HFF-Myc (cell line): ENCODE data around the gene MYL11.

Experiments used
- DNase-seq: peaks from one replicate; pipeline ENCODE4 v3.0.0-alpha.2; 2011; ENCODE audit warnings: low read depth; ENCODE audit errors: extremely low read depth
- H3K4me3 ChIP-seq: replicated peaks from 2 replicates; pipeline ENCODE4 v1.5.1; 2011; ENCODE audit warnings: low read depth, mild to moderate bottlenecking, control low read depth, low read length
- TF ChIP-seq, protein P1 (sequence below): IDR thresholded peaks from 2 replicates; pipeline ENCODE4 v1.5.1; 2012; ENCODE audit warnings: mild to moderate bottlenecking, low read depth, low read length, control low read depth; ENCODE audit errors: missing control alignments

The MYL11 gene

DNA sequence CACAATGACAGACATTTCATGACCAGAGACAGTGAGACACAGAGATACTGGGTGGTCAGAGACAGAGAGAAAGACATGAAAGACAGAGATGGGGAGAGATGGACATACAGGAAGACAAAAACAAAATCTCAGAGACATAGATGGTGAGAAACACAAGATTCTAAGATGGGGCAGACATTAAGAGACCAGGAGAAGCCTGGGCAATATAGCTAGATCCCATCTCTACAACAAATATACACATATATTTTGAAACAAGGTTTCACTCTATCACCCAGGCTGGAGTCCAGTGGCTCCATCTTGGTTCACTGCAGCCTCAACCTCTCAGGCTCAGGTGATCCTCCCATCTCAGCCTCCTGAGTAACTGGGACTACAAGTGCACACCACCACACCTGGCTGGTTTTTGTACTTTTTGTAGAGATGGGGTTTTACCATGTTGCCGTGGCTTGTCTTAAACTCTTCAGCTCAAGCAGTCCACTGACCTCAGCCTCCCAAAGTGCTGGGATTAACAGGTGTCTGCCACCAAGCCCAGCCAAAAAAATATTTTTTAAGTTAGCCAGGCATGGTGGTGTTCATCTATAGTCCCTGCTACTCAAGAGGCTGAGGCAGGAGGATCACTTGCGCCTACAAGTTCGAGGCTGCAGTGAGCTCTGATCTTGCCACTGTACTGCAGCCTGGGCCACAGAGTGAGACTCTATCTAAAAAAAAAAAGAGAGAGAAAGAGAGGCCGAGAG, 5.6 kb downstream of the MYL11 start:
- no peak overlapping the region for H3K4me3 ChIP-seq
- no peak for DNase-seq

GRCh38 chr16:30380803-30381208, 6.2 kb downstream of the MYL11 start:
- DNase-seq = no peak
- no peak overlapping the region for H3K4me3 ChIP-seq
- TF ChIP-seq, protein P1, sequence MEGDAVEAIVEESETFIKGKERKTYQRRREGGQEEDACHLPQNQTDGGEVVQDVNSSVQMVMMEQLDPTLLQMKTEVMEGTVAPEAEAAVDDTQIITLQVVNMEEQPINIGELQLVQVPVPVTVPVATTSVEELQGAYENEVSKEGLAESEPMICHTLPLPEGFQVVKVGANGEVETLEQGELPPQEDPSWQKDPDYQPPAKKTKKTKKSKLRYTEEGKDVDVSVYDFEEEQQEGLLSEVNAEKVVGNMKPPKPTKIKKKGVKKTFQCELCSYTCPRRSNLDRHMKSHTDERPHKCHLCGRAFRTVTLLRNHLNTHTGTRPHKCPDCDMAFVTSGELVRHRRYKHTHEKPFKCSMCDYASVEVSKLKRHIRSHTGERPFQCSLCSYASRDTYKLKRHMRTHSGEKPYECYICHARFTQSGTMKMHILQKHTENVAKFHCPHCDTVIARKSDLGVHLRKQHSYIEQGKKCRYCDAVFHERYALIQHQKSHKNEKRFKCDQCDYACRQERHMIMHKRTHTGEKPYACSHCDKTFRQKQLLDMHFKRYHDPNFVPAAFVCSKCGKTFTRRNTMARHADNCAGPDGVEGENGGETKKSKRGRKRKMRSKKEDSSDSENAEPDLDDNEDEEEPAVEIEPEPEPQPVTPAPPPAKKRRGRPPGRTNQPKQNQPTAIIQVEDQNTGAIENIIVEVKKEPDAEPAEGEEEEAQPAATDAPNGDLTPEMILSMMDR = no peak

More for the DNA sequence above, 5.6 kb downstream of the MYL11 start:
- TF ChIP-seq, protein P1 = no peak

DNA sequence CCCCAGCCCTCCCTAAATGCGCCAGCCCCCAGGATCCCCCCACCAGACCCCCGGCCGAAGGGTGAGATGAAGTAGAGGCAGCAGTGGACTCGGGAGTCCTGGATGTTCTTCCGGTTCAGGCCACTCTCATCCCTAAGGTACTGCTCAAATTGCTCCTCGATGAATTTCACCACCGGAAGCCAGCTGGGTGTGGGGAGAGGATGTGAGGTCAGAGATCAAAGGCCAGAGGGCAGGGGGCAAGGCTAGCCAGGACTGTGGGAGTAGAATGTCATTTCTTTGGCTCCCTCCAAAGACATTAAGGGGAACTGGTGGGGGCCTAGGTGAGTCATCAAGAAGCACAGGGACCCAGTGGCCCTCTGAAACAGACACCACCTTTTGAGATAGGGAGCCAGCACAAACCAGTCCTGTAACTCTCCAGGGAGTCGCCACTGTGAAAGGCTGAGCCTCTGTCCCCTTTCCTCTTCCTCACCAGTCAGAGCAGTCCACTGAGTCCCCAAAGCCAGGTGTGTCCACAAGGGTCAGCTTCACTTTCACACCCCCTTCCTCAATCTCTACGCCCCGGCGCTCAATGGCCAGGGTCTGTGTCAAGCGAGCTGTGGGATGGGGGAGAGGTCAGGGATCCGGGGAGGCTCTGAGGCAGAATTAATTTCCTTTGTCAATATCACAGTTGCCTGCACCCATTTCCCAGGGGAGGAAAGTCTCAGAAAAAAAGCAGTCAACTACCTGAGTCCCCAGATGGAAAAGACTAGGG, 6.9 kb downstream of the MYL11 start:
- TF ChIP-seq, protein P1 = no peak
- no peak overlapping the region for H3K4me3 ChIP-seq
- DNase-seq = no peak

GRCh38 chr16:30382111-30382881, 7.7 kb downstream of the MYL11 start, which contains the start of gene SEPTIN1:
Gene SEPTIN1, minus strand, starts transcription at chr16:30382561. Its CDS starts 19 bp downstream, at chr16:30382542.
- DNase-seq = no peak
- TF ChIP-seq, protein P1 = no peak

GRCh38 chr16:30383521-30383920, 8.9 kb downstream of the MYL11 start:
- TF ChIP-seq, protein P1 = no peak
- no peak for DNase-seq
- H3K4me3 ChIP-seq = no peak overlapping the region

More at GRCh38 chr16:30382111-30382881, 7.7 kb downstream of the MYL11 start, which contains the start of gene SEPTIN1:
- no peak within 1 kb of the TSS for H3K4me3 ChIP-seq

GRCh38 chr16:30394592-30395154, 20.1 kb downstream of the MYL11 start:
- H3K4me3 ChIP-seq = peak overlapping the region; percentile 63
- DNase-seq = no peak
- TF ChIP-seq, protein P1 = no peak
